ENCODE measurements around the gene COMT. TPM values are rescaled to one million over a fixed set of nuclear protein-coding genes. Genes with fewer than 3 reads are reported as not detected.

The COMT gene
- total RNA-seq, 4 donors from 2014 or later, result 154 to 255 (median 223) TPM

DNA sequence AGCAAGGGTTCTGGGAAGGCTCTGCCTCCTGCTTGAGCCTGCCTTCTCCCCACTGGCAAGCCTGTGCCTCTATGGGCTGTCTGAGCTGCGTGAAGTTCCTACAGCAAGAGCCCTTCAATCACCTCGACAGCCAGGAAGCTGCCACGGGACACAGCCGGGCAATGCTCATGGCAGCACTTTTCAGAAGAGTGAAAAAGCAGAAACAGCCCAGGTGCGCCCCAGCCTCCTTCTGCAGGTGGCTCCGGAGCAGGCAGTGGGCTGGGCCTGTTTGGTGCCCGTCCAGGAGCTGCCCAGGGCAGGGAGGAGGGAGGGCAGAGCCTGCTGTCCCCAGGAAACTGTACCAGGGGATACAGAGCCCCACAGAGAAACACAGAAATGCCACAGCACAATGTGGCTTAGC lies 24.6 kb upstream of the COMT start:
- ATAC-seq, result no peak
- no peaks in the 10 kb centered on the region for H3K9me3 ChIP-seq
- no peak overlapping the region for H3K4me3 ChIP-seq
- no peaks in the 10 kb centered on the region for H3K27me3 ChIP-seq
- H3K27ac ChIP-seq, result peak overlapping the region; percentile 13 to 80 (median 70)
- intact Hi-C loops (cut with DNase I; ENCODE audit: low total_unique reads) (loop anchor here (2.0 kb wide), 1 partner anchor 30 kb away; no protein-coding TSS in a partner anchor), in situ Hi-C loops (cut with MboI; ENCODE audit: low sequenced_read_pairs in 4 of 4) (no loop called here)
- TF ChIP-seq, protein P1, sequence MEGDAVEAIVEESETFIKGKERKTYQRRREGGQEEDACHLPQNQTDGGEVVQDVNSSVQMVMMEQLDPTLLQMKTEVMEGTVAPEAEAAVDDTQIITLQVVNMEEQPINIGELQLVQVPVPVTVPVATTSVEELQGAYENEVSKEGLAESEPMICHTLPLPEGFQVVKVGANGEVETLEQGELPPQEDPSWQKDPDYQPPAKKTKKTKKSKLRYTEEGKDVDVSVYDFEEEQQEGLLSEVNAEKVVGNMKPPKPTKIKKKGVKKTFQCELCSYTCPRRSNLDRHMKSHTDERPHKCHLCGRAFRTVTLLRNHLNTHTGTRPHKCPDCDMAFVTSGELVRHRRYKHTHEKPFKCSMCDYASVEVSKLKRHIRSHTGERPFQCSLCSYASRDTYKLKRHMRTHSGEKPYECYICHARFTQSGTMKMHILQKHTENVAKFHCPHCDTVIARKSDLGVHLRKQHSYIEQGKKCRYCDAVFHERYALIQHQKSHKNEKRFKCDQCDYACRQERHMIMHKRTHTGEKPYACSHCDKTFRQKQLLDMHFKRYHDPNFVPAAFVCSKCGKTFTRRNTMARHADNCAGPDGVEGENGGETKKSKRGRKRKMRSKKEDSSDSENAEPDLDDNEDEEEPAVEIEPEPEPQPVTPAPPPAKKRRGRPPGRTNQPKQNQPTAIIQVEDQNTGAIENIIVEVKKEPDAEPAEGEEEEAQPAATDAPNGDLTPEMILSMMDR (IDR thresholded peaks at IDR 0.05 in 4 of 5, conservative IDR thresholded peaks at IDR 0.05 in 1 of 5), result no peak
- no peak for TF ChIP-seq POLR2A (IDR thresholded peaks at IDR 0.05)
- H3K4me1 ChIP-seq, result no peaks in the 10 kb centered on the region
- H3K36me3 ChIP-seq, result peaks cover 0 to 54% of the 10 kb centered on the region in 2 donors
- DNase-seq, result no peak

DNA sequence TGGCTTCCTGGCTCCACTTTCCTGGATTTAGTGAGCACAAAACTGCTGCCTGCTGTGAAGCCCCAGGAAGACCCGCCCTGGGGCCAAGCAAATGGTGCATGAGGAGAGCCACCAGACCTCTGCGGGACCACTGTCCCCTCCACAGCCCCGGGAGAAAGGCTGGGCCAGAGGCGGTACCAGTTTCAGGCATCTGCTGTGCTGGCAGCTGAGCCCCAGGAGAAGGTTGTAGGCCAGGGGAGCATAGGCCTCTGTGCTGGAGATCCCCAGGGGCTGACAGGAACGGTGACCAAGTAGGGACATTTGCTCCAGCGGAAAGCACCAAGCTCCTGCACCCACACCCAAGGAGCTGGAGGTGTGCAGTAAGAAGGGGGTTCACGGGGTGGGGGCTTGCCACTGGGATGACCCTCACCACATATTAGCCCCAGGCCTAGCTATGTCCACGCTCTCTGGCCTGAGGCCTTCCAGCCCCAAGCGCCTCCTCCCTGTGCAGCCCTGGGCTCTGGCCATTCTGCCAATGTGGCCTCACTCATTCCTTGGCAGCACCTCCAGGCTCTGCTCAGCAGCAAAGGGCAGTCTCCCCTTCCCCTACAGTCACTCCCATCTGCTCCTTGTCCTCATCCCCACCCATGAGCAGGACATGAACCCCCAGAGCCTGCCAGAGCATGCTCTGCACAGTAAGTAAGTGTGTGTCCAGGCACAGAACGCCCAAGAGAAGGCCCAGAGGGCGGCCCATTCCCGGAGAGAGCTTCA lies 24.0 kb upstream of the COMT start:
- Histone ChIP-seq H3K36me3 (peaks cover 0 to 53% of the 10 kb centered on the region in 2 donors), H3K27ac (peak overlapping the region in 3 of 4 donors; percentile 62 to 80 (median 77)), H3K4me1 (no peaks in the 10 kb centered on the region), H3K27me3 (no peaks in the 10 kb centered on the region), H3K4me3 (no peak overlapping the region), H3K9me3 (no peaks in the 10 kb centered on the region)
- intact Hi-C loops (cut with DNase I; ENCODE audit: low total_unique reads), result loop anchor here (2.0 kb wide), 1 partner anchor 29 kb away; no protein-coding TSS in a partner anchor
- in situ Hi-C loops (cut with MboI; ENCODE audit: low sequenced_read_pairs in 4 of 4), result no loop called here
- no peak for DNase-seq
- TF ChIP-seq POLR2A (IDR thresholded peaks at IDR 0.05), result no peak
- TF ChIP-seq, protein P1 (IDR thresholded peaks at IDR 0.05 in 4 of 5, conservative IDR thresholded peaks at IDR 0.05 in 1 of 5), result no peak
- no peak for ATAC-seq

DNA sequence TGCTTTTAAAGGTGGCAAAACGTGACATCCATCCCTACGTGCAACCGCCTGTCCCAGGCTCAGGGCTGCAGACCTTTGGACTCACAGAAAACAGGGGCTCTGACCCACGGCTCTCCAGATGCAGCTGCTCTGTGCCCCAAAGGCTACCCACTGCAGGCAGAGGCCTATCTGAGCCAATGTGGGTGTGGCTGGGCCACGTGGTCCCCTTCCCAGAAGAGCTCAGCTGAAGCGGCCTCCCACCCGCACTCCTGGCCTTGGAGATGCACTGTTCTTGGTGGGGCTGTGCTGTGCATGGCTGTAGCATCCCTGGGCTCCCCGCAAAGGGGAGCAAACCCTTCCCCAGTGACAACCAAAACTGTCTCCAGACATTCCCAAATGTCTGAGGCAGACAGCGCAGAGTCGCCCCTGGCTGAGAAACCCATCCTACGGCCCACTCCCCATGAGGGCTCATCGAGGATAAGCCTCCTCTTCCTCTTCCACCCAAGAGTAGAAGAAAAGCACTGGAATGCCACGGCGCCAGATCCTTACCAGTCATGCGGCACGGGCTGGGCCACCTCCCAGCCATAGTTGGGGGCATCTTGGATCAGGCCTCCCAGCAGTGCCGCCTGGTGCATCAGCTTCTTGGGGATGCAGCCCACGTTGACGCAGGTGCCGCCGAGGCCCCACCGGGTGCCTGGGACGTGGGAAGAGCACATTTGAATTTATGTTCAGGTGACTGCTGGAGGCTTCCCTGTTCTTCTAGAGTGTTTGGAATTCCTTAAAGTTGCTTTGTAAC lies 23.1 kb upstream of the COMT start:
- H3K4me3 ChIP-seq, result no peak overlapping the region
- ATAC-seq (no peak), DNase-seq (no peak)
- H3K4me1 ChIP-seq, result no peaks in the 10 kb centered on the region
- H3K27ac ChIP-seq, result no peak overlapping the region
- no peaks in the 10 kb centered on the region for H3K9me3 ChIP-seq
- TF ChIP-seq POLR2A (IDR thresholded peaks at IDR 0.05), result no peak
- TF ChIP-seq, protein P1 (IDR thresholded peaks at IDR 0.05 in 4 of 5, conservative IDR thresholded peaks at IDR 0.05 in 1 of 5), result no peak
- in situ Hi-C loops (cut with MboI; ENCODE audit: low sequenced_read_pairs in 4 of 4) (no loop called here), intact Hi-C loops (cut with DNase I; ENCODE audit: low total_unique reads) (no loop called here)
- H3K27me3 ChIP-seq, result no peaks in the 10 kb centered on the region
- peaks cover 0 to 44% of the 10 kb centered on the region in 2 donors for H3K36me3 ChIP-seq

DNA sequence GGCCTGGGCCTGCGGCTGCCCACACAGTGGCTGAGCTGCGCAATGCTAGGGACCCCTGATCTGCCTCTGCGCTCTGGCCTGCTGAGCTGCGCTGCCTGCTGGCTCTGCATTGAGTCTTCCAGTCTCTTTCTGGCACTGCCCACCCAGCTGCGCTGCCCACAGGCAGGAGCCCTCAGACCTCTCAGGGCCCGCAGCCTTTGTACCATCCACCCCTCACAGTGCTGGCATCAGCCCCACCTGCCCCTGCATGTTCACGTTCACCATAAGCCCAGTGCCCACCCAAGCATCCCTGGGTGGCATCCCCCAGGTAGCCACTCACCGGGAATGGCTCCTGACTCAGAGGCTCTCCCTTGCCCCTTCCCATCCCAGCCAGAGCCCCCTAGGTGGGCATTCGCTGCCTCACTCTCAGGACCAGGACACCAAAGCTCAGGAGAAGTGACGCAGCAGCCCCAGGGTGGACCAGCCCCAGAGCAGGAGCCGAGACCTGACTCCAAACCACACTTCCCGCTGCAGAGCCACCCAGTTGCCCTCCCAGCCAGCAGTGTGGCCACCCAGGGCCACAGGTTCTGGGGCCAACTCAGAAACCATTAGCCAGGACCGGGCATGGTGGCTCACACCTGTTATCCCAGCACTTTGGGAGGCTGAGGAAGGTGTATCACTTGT lies 21.7 kb upstream of the COMT start:
- in situ Hi-C loops (cut with MboI; ENCODE audit: low sequenced_read_pairs in 4 of 4), result no loop called here
- intact Hi-C loops (cut with DNase I; ENCODE audit: low total_unique reads), result no loop called here

More for the DNA sequence above, 21.7 kb upstream of the COMT start:
- H3K27me3 ChIP-seq, result no peaks in the 10 kb centered on the region
- no peaks in the 10 kb centered on the region for H3K9me3 ChIP-seq
- H3K4me1 ChIP-seq, result no peaks in the 10 kb centered on the region
- peaks cover 0 to 30% of the 10 kb centered on the region in 2 donors for H3K36me3 ChIP-seq
- ATAC-seq (no peak), DNase-seq (no peak)
- no peak for TF ChIP-seq POLR2A (IDR thresholded peaks at IDR 0.05)
- TF ChIP-seq, protein P1 (IDR thresholded peaks at IDR 0.05 in 4 of 5, conservative IDR thresholded peaks at IDR 0.05 in 1 of 5), result no peak
- H3K4me3 ChIP-seq, result no peak overlapping the region
- no peak overlapping the region for H3K27ac ChIP-seq
